Breast epithelium (tissue), 3 donors: ENCODE measurements around the gene PDE6C.

Experiments
- POLR2A ChIP-seq: fragments of 450-650 bp; IDR thresholded peaks from one replicate; pipeline ENCODE4 v1.6.1; 2016; ENCODE audit warnings: antibody characterized with exemption, mild to moderate bottlenecking, moderate library complexity
- POLR2AphosphoS5 ChIP-seq, 3 donors: sonication (generic); formaldehyde crosslinking; IDR thresholded peaks; one replicate each; pipeline ENCODE4 v1.6.1; 2017; ENCODE audit warnings: antibody characterized with exemption in 3 of 3
- TF ChIP-seq, protein P1 (sequence below), 3 donors: fragments of 450-650 bp; IDR thresholded peaks; one replicate each; pipeline ENCODE4 v1.5.1; 2016 to 2017; ENCODE audit warnings: antibody characterized with exemption in 3 of 3, mild to moderate bottlenecking in 3 of 3, moderate library complexity in 3 of 3

DNA sequence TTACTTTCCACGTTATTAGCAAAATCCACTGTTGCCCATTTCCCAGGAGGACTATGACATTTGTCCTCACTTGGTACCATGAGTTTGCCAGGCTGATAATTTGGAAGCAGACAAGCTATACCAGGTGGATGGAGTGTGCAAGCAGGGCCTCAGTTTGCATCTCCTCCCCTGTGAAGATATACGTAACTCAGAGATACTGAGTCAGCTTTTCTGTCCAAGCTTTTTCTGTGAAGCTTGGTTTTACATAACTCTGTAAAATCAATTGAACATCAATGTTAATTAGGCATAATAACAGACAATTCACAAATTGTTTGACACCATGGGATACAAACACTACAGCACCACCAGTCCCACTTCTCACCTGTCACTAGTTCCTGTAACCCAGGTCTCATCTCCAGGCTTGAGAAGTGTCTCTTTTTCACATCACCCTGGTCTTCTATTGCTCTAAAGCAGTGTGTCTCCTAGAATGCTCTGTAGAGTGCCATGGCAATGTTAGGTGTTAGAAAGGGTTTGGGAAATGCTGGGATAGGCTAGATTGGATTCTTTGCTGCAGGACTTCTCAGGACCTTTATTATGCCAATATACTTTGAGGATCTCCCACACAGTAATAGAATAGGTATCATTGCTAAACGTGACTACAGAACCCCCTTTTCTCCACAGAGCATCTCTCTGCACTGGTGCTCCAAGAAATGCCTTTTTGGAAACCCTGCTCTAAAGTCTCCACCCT is 32.2 kb upstream of the PDE6C start:
- TF ChIP-seq POLR2AphosphoS5 (IDR thresholded peaks at IDR 0.05) (no peak), POLR2A (no peak)
- TF ChIP-seq, protein P1, sequence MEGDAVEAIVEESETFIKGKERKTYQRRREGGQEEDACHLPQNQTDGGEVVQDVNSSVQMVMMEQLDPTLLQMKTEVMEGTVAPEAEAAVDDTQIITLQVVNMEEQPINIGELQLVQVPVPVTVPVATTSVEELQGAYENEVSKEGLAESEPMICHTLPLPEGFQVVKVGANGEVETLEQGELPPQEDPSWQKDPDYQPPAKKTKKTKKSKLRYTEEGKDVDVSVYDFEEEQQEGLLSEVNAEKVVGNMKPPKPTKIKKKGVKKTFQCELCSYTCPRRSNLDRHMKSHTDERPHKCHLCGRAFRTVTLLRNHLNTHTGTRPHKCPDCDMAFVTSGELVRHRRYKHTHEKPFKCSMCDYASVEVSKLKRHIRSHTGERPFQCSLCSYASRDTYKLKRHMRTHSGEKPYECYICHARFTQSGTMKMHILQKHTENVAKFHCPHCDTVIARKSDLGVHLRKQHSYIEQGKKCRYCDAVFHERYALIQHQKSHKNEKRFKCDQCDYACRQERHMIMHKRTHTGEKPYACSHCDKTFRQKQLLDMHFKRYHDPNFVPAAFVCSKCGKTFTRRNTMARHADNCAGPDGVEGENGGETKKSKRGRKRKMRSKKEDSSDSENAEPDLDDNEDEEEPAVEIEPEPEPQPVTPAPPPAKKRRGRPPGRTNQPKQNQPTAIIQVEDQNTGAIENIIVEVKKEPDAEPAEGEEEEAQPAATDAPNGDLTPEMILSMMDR (IDR thresholded peaks at IDR 0.05): no peak
